D721Med (cell line): Measurements from ENCODE around the gene SPOCK2.

Experiments used
- DNase-seq: peaks from one replicate; pipeline ENCODE4 v3.0.0; 2011; ENCODE audit warnings: low spot score; ENCODE audit not compliant: insufficient read length
- FAIRE-seq: peaks from 2 replicates; lab custom pipeline; 2011; peaks lifted over from hg19 to GRCh38; lab: Jason Lieb, UNC
- TF ChIP-seq, protein P1 (sequence below): IDR thresholded peaks from 2 replicates; pipeline ENCODE4 v1.5.1; 2012; ENCODE audit warnings: mild to moderate bottlenecking, control low read depth; ENCODE audit not compliant: insufficient read depth; ENCODE audit errors: missing control alignments

Gene SPOCK2

DNA sequence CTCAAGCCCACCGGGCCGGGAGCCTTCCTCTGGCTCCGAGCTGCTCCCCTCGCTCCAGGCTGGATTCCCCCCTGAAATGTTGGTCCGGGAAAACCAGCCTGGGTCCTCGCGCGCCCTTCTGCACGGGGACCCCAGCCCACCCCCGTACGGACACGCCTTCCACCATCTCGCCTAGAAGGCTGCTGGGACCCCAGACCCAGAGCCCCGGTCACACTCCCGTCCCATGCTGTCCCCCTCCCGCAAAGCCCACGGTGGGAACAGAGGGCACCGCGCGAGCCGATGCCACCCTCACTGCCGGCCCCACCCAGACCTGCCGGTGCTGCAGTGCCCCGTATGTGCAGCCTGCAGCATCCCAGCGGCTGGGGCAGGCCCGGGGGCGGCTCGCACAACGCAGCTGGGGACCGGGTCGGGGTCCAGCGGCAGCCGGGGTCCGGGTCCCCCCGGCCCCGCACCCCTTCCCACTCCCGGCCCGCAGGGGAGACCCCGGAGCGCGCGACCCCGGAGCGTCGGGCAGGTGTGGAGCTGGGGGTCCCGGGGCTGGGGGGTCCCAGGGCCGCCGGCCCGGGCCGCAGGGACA, 871 bp downstream of the SPOCK2 start:
- no peak for FAIRE-seq
- TF ChIP-seq, protein P1, sequence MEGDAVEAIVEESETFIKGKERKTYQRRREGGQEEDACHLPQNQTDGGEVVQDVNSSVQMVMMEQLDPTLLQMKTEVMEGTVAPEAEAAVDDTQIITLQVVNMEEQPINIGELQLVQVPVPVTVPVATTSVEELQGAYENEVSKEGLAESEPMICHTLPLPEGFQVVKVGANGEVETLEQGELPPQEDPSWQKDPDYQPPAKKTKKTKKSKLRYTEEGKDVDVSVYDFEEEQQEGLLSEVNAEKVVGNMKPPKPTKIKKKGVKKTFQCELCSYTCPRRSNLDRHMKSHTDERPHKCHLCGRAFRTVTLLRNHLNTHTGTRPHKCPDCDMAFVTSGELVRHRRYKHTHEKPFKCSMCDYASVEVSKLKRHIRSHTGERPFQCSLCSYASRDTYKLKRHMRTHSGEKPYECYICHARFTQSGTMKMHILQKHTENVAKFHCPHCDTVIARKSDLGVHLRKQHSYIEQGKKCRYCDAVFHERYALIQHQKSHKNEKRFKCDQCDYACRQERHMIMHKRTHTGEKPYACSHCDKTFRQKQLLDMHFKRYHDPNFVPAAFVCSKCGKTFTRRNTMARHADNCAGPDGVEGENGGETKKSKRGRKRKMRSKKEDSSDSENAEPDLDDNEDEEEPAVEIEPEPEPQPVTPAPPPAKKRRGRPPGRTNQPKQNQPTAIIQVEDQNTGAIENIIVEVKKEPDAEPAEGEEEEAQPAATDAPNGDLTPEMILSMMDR = no peak
- no peak for DNase-seq

DNA sequence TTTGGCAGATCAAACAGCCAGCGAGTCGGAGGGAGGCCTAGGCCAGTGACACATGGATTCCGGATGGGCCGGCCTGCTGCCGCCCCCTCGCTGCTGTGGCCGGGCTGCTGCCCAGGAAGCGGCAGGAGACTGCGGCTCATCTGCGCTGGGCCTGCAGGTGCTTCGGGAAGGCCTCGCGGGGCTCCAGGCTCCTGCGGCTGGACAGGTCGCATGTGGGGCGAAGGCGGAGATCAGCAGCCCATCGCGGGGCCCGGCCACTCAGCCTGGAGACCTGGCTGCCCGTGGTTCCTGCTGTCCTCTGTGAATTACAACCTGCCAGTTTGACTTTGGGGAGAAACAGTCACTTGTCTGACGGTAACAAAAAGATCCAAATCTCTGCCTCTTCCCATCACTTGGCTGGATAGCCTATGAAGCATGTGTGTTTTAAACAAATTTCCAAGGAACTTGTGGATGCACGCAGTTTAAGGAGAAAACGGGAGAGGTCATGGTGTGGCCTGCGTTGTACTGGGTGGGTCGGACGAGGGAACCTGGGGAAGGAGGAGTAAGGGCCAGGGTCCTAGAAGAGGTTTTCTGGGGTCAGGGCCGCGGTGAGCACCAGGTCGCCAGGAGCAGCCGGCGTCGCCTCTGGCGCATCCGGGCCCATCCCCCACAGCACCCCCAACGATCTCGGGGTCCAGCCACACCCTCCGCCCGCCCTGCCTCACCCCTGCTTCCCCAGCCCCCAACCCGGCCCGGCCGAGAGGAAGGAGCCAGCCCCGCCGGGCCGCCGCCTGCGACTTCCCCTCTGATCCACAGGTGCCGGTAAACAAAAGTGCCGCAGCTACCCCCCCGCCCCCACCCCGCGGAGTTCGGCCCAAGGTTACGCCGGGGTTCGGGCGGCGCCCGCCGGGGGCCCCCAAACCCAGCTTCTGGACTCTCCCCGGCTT, 1.6 kb downstream of the SPOCK2 start:
- no peak for FAIRE-seq
- TF ChIP-seq, protein P1 = no peak

GRCh38 chr10:72085864-72086465, 2.4 kb downstream of the SPOCK2 start:
- FAIRE-seq (no peak), DNase-seq (no peak)
- TF ChIP-seq, protein P1 = no peak

More for the DNA sequence above, 1.6 kb downstream of the SPOCK2 start:
- DNase-seq = no peak

GRCh38 chr10:72085166-72085565, 3.2 kb downstream of the SPOCK2 start:
- DNase-seq (peak; percentile 98), FAIRE-seq (peak; percentile 82)
- TF ChIP-seq, protein P1 = no peak

GRCh38 chr10:72083790-72084459, 4.4 kb downstream of the SPOCK2 start:
- no peak for DNase-seq
- TF ChIP-seq, protein P1 = no peak
- FAIRE-seq = no peak

DNA sequence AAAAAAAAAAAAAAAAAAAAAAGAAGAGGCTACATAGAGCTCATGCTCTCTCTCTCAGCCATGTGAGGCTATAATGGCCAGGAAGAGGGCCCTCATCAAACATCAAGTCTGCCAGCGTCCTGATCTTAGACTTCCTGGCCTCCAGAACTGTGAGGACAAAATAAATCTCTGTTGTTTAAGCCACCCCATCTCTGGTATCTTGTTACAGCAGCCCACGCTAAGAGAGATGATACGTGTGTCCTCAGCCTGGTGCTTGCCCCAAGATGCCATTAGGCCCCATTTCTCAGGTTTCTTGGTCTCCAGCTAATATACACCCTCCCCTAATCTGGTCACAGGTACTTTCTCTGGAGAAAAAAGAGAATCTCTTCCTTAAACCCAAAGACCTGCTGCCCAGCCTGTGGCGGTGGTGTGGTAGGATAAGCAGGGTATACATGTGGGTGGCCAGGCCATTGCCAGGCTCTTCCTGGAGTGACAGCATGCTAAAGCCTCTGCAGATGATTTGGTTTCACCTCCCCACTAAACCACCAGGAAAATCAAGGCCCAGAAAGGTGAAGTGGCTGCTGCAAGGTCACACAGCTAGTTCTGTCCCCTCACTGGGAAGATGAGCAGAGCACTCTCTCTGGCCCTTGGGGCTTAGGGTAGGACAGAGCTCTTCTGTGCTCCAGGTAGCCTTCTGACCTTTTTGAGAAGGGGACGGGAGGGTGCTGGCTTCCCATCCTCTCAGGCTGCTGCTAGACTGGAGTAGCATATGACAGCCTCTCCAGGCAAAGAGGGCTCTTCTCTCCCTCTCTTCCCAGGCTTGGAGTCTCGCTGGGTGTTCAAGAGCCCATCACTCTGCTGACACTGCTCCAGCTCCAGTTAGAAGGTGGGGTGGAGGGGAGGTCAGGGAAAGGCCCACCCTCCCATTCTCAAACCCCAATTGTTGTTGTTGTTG, 5.2 kb downstream of the SPOCK2 start:
- FAIRE-seq (no peak), DNase-seq (no peak)
- TF ChIP-seq, protein P1 = no peak
